Natural killer cell (primary cell): ENCODE data around the gene CYB5D1. TPM values are rescaled to one million over a fixed set of nuclear protein-coding genes. Genes with fewer than 3 reads are reported as not detected.

Source experiments
- ATAC-seq, 3 donors: fragments of 150-1000 bp in 2 of 3; fragments of 200-7000 bp in 1 of 3; cut with Tn5 transposase; 1 replicate in 1 of 3; 2 replicates in 2 of 3; pipeline ENCODE4 v1.10.0; 2021; ENCODE audit warnings: mild to moderate bottlenecking in 2 of 3, moderate library complexity in 2 of 3
- DNase-seq, 2 donors: peaks; one replicate each; pipeline versions ENCODE4 v3.0.0 to v3.0.0-alpha.2; 2013 to 2021; ENCODE audit warnings: mixed read lengths in 1 of 2
- H3K27ac ChIP-seq: one replicate; pipeline ENCODE4 v1.5.1; 2013; ENCODE audit warnings: mild to moderate bottlenecking, low read length
- H3K27me3 ChIP-seq: one replicate; pipeline ENCODE4 v1.6.1; 2013; ENCODE audit warnings: low read length; ENCODE audit not compliant: control insufficient read depth, insufficient read depth
- H3K36me3 ChIP-seq: one replicate; pipeline ENCODE4 v1.6.1; 2013; ENCODE audit warnings: low read length; ENCODE audit not compliant: control insufficient read depth, insufficient read depth
- H3K4me1 ChIP-seq: one replicate; pipeline ENCODE4 v1.6.1; 2013; ENCODE audit warnings: low read length; ENCODE audit not compliant: control insufficient read depth, insufficient read depth
- H3K4me3 ChIP-seq: one replicate; pipeline ENCODE4 v1.5.1; 2013; ENCODE audit warnings: low read length
- H3K9me3 ChIP-seq: one replicate; pipeline ENCODE4 v1.6.1; 2013; ENCODE audit warnings: low read length; ENCODE audit not compliant: control insufficient read depth, insufficient read depth
- H3K27ac Mint-ChIP-seq, 2 donors: one replicate each; pipeline ENCODE4 v1.8.0; 2022; ENCODE audit warnings: mild to moderate bottlenecking in 2 of 2, mixed read lengths in 2 of 2, moderate library complexity in 1 of 2
- H3K27me3 Mint-ChIP-seq, 2 donors: one replicate each; pipeline ENCODE4 v1.8.0; 2022; ENCODE audit warnings: low read depth in 2 of 2, mixed read lengths in 2 of 2
- H3K36me3 Mint-ChIP-seq: one replicate; pipeline ENCODE4 v1.8.0; 2022; ENCODE audit warnings: mixed read lengths
- H3K4me1 Mint-ChIP-seq, 2 donors: one replicate each; pipeline ENCODE4 v1.8.0; 2022; ENCODE audit warnings: mixed read lengths in 2 of 2
- H3K4me3 Mint-ChIP-seq: one replicate; pipeline ENCODE4 v1.8.0; 2022; ENCODE audit warnings: mild to moderate bottlenecking, moderate library complexity, mixed read lengths
- H3K9me3 Mint-ChIP-seq, 2 donors: one replicate each; pipeline ENCODE4 v1.8.0; 2022; ENCODE audit warnings: mixed read lengths in 2 of 2
- CTCF ChIP-seq: fragments of 200-600 bp; IDR thresholded peaks from one replicate; pipeline ENCODE4 v1.8.0; 2022; ENCODE audit warnings: antibody characterized with exemption
- WGBS: methylation state at CpG from one replicate; pipeline ENCODE4 v1.1.7; 2013; ENCODE audit warnings: missing lambda C conversion rate; ENCODE audit not compliant: insufficient coverage; 5-methylcytosine and 5-hydroxymethylcytosine counted together
- intact Hi-C: fragments of 100-400 bp; cut with micrococcal nuclease; formaldehyde crosslinking; loops from one replicate; pipeline ENCODE4 v1.14.2; 2022
- total RNA-seq, 4 donors: library from RNA; stranded (reverse); fragments of 120-200 nt in 1 of 4; gene quantifications; one replicate each; pipeline versions ENCODE4 v1.2.3 to v1.2.4, GENCODE V29; 2013 to 2022

Gene CYB5D1
- total RNA-seq, 3 donors from 2014 or later (not counting 1 experiment from before 2014, with no cell fraction given), result 11.0 to 18.3 (median 11.5) TPM

GRCh38 chr17:7811251-7811650 lies 46.6 kb upstream of the CYB5D1 start:
- intact Hi-C loops, result no loop called here

GRCh38 chr17:7814969-7815368 lies 42.8 kb upstream of the CYB5D1 start:
- no peak overlapping the region for H3K4me3 Mint-ChIP-seq
- no peak overlapping the region for H3K27ac Mint-ChIP-seq
- H3K4me1 ChIP-seq, result no peaks in the 10 kb centered on the region
- DNase-seq, result no peak
- H3K36me3 Mint-ChIP-seq, result no peaks in the 10 kb centered on the region
- H3K4me3 ChIP-seq, result no peak overlapping the region
- H3K27me3 ChIP-seq, result no peaks in the 10 kb centered on the region
- no peak for ATAC-seq
- H3K27me3 Mint-ChIP-seq, result peaks cover under 1 to 7% of the 10 kb centered on the region in 2 donors
- no peak overlapping the region for H3K27ac ChIP-seq
- H3K4me1 Mint-ChIP-seq, result no peaks in the 10 kb centered on the region
- no peaks in the 10 kb centered on the region for H3K9me3 ChIP-seq
- no peaks in the 10 kb centered on the region for H3K36me3 ChIP-seq
- no peak for TF ChIP-seq CTCF
- 94% methylated on average over 5 of the region's 5 CpGs for WGBS
- no peaks in the 10 kb centered on the region for H3K9me3 Mint-ChIP-seq
- intact Hi-C loops, result no loop called here

More at GRCh38 chr17:7811251-7811650, 46.6 kb upstream of the CYB5D1 start:
- Mint-ChIP-seq H3K4me1 (no peaks in the 10 kb centered on the region), H3K4me3 (no peak overlapping the region), H3K27ac (no peak overlapping the region), H3K27me3 (peaks cover 6 to 10% of the 10 kb centered on the region in 2 donors), H3K36me3 (no peaks in the 10 kb centered on the region), H3K9me3 (no peaks in the 10 kb centered on the region)
- no peak for TF ChIP-seq CTCF
- no peaks in the 10 kb centered on the region for H3K36me3 ChIP-seq
- H3K4me1 ChIP-seq, result no peaks in the 10 kb centered on the region
- H3K9me3 ChIP-seq, result no peaks in the 10 kb centered on the region
- H3K4me3 ChIP-seq, result no peak overlapping the region
- H3K27me3 ChIP-seq, result no peaks in the 10 kb centered on the region
- ATAC-seq (no peak), DNase-seq (no peak)
- WGBS, result 57% methylated on average over 3 of the region's 3 CpGs
- H3K27ac ChIP-seq, result no peak overlapping the region

- 95% methylated on average over 10 of the region's 10 CpGs for WGBS
- DNase-seq (no peak), ATAC-seq (no peak)
- Mint-ChIP-seq H3K36me3 (no peaks in the 10 kb centered on the region), H3K4me1 (no peaks in the 10 kb centered on the region), H3K4me3 (no peak overlapping the region), H3K27ac (no peak overlapping the region), H3K27me3 (peaks cover 0 to 7% of the 10 kb centered on the region in 2 donors), H3K9me3 (no peaks in the 10 kb centered on the region)
- Histone ChIP-seq H3K4me3 (no peak overlapping the region), H3K27me3 (no peaks in the 10 kb centered on the region), H3K27ac (no peak overlapping the region), H3K9me3 (no peaks in the 10 kb centered on the region), H3K4me1 (no peaks in the 10 kb centered on the region), H3K36me3 (no peaks in the 10 kb centered on the region)
- intact Hi-C loops, result no loop called here
- TF ChIP-seq CTCF, result no peak
Observed at GRCh38 chr17:7816926-7817642, 40.7 kb upstream of the CYB5D1 start.

- Histone ChIP-seq H3K27ac (no peak overlapping the region), H3K4me1 (no peaks in the 10 kb centered on the region), H3K36me3 (no peaks in the 10 kb centered on the region), H3K9me3 (no peaks in the 10 kb centered on the region), H3K27me3 (no peaks in the 10 kb centered on the region), H3K4me3 (no peak overlapping the region)
- DNase-seq, result no peak
- peaks cover 0 to 7% of the 10 kb centered on the region in 2 donors for H3K27me3 Mint-ChIP-seq
- H3K27ac Mint-ChIP-seq, result no peak overlapping the region
- no peak for TF ChIP-seq CTCF
- no peaks in the 10 kb centered on the region for H3K36me3 Mint-ChIP-seq
- H3K4me1 Mint-ChIP-seq, result no peaks in the 10 kb centered on the region
- ATAC-seq, result no peak
- 90% methylated on average over 9 of the region's 9 CpGs for WGBS
- intact Hi-C loops, result no loop called here
- H3K4me3 Mint-ChIP-seq, result no peak overlapping the region
- no peaks in the 10 kb centered on the region for H3K9me3 Mint-ChIP-seq
Observed at GRCh38 chr17:7817643-7817964, 40.2 kb upstream of the CYB5D1 start.
